Measurements from ENCODE around the gene MEF2B. TPM values are rescaled to one million over a fixed set of nuclear protein-coding genes. Genes with fewer than 3 reads are reported as not detected.
"Not testable (repeated sequence)": the region's sequence is repeated elsewhere in the genome, so short reads cannot be mapped to it uniquely, and the experiment has no call there.

Gene MEF2B
- total RNA-seq, 1 donor from 2014 or later, result not detected

DNA sequence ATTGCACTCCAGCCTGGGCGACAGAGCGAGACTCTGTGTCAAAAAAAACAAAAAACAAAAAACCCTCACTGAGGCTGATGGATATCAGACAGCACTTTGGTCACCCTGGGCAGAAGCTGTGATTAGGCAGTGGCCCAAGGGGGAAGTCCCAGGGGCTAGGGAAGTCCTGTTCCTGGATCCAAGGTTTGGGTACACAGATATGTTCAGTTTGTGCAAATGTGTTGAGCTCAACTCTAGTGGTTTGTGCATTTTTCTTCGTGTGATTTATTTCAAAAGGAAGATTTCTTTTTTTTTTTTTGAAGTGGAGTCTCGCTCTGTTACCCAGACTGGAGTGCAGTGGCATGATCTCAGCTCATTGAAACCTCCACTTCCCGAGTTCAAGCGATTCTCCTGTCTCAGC, 12.3 kb downstream of the MEF2B start:
- DNase-seq (ENCODE audit: extremely low read depth, low read depth, low spot score), result no peak

- no peak for DNase-seq (ENCODE audit: extremely low read depth, low read depth, low spot score)
Measured at GRCh38 chr19:19155495-19156219, 14.4 kb downstream of the MEF2B start.

GRCh38 chr19:19154768-19155494, 15.1 kb downstream of the MEF2B start:
- no peak for DNase-seq (ENCODE audit: extremely low read depth, low read depth, low spot score)

DNA sequence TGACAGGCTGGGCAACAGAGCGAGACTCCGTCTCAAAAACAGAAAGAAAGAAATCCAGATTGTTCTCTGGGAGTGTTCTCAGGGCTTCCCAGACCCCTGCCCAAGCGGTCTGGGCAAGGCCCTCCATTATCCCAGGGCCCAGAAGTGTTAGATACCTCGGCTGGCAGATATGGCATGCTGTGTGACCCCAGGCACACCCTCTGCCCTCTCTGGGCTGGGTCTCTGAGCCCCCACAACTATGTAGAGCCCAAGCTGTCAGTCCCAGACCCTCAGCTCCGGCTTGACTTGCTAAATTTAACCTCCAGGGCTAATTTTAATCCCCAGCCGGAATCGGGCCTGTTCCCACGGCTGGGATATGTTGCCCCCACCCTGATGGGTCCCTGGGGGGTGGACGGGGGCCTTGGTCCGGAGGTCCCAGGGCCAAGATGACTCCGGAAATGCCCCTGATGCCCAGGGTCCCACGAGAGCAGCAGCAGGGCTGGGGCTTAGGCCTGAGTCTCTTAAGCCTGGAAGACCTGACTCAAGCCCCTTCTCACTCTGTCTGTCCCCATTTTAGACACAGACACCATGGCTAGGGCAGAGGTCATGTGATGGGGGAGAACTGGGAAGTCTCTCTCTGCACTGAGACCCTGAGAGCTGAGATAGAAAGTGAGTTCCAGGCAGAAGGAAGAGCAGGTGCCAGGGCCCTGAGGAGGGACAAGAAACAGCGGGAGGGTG, 17.2 kb downstream of the MEF2B start:
- no peak for DNase-seq (ENCODE audit: extremely low read depth, low read depth, low spot score)

GRCh38 chr19:19151418-19151817, 18.6 kb downstream of the MEF2B start:
- DNase-seq (ENCODE audit: extremely low read depth, low read depth, low spot score), result no peak

- no peak for DNase-seq (ENCODE audit: extremely low read depth, low read depth, low spot score)
Measured at GRCh38 chr19:19149435-19149834, 20.6 kb downstream of the MEF2B start.

- DNase-seq (ENCODE audit: extremely low read depth, low read depth, low spot score), result not testable (repeated sequence)
Measured at GRCh38 chr19:19148504-19148903, 21.6 kb downstream of the MEF2B start.

DNA sequence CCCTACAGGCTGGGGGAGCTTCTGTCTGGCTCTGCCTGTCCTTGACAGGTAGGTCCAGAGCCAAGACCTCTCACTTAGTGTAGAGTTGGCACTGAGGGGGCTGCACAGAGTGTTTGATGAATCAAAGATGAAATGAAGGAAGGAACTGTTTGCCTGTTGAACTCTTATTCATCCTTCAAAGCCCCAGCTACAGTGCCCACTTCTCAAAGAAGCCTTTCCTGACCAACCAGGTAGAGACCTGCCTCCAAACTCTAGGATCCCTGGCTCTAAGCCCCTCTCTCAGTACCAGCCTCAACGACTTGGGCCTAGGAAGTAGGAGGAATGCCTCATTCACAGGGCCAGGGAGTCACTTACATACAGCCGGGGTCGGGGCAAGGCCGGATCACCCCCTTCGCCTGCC, 22.7 kb downstream of the MEF2B start:
- no peak for DNase-seq (ENCODE audit: extremely low read depth, low read depth, low spot score)

DNA sequence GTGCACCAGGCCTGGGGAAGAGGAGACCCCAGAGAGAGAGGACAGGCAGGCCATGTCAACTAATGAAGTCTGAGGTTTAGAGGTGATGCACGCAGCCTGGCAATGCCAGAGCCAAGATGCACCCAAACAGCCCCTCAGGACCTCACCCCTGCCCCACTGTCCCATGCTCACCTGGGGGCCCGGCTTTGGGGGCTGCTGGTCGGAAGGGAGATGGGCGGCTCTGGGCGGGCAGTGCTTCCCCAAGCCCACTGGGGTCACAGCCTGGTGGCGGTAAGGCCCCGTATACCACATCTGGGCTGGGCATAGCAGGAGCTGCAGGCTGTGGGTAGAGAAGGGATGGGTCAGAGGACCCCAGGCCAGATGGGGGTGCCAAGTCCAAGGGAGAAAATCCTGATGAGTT, 23.2 kb downstream of the MEF2B start:
- no peak for DNase-seq (ENCODE audit: extremely low read depth, low read depth, low spot score)

DNA sequence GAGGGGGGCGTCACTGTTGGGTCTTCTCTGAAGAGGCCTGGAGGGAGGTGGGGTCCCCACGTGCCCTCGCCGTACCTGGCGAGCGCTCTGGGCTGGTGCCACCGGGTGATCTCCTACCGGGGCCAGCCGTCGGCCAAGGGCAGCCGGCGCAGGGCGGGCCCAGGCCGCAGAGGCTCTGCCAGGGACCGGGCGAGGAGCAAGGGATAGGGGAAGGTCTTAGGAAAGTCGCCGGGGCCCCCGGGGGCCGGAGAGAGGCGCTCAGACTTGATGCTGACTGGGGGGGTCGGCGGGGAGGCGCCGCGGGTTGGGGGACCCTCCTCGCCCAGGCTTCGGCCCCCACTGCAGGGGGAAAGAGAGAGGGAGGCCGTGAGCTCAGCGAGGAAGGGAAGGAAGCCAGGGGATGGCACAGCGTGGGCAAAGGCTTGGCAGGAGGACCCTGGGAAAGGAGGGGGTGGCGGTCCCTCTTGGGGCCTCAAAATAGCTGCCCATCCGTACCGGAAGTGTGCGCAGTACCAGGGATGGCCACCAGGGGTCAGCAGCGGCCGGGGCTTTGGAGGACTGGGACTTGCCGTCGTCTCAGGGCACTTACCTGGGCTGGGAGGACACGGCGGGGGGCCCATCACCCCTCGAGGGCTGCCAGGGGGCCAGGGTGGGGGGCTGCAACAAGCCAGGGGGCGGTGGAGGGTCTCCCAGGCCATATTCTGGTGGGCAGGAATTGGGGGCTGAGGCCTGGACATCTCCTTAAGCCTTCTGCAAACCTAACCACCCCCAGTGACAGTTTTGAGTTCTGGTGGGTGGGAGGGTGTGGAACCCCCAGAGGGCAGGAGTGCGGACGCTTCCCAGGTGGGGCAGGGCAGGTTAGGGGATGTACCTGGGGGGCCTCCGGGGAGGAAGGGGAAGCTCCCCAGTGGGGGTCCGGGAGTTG, 24.1 kb downstream of the MEF2B start:
- no peak for DNase-seq (ENCODE audit: extremely low read depth, low read depth, low spot score)

DNA sequence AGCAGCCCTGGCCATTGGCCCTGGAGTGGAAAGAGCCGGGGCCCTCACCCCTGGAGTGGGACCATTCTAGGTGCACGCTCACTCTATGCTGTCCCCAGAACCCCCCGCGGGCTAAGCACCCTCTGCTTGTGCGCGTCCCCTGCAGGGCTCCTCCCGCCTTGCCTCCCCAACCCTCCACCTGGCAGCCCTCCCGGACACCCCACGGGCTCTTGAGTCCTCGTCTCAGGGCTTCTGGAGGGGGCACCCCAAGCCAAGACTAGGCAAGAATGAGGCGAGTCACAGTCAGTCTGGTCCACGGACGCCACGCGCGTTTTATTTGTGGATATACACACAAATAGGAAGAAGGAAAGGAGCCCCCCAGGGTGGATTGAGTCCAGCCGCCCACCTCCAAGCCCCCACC, 24.8 kb downstream of the MEF2B start:
- no peak for DNase-seq (ENCODE audit: extremely low read depth, low read depth, low spot score)

- no peak for DNase-seq (ENCODE audit: extremely low read depth, low read depth, low spot score)
Measured at GRCh38 chr19:19142347-19142746, 27.7 kb downstream of the MEF2B start.

GRCh38 chr19:19140476-19140875, 29.6 kb downstream of the MEF2B start:
- DNase-seq (ENCODE audit: extremely low read depth, low read depth, low spot score), result no peak

DNA sequence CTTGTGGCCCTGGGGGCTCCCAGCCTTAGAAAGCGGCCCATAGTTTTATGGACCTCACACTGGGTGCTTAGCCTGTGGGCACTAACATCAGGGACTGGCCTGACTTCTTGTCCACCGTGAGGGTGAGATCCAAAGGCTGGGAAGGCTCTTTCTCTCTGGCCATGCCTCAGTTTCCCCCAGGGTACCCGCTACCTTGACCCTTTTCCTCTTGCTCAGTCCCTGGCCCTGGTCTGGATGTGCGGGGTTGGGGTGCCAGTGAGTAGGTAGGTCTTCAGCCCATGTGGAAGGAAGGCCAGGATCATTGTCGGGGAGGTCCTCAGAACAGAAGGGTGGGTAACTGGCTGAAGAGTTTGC, 30.2 kb downstream of the MEF2B start:
- DNase-seq (ENCODE audit: extremely low read depth, low read depth, low spot score), result no peak

DNA sequence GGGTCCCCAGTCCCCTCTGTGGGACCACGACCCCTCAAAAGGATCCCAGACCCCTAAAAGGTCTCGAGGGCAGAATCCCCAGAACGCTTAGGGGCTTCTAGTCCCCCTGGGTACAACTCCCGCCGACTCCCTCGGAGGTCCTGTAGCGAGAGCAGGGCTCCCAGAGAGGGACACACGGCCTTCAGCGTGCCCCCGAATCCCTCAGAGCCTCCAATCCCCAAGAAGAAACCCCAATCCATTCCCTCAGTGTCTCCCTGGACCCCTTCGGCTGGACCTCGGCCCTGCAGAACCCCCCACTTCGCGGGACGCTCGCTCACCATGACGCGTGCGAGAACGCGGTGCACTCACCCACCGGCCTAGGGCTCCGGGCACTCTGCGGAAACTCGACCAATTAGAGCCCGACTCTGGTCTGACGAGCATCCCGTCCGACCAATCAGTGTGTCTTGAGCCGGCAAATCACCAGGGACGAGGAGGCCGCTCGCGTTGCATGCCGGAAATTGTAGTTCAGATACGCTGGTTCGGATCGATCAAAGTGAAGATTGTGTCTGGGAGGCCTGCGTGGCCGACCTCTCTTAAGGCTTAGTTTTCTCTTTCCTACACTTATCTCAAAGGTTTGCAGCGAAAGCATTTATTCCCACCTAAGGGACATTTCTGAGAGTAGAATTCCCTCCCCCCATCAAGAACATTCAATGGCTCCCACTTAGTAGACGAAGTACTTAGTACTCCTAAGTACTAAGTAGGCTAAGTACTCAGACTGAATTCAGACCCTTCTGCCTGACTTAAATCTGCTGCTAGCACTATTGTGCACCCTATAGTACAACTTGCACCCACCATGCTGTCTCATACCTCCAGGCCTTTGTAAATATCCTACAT, 31.7 kb downstream of the MEF2B start, which contains the start of gene TMEM161A:
TMEM161A (minus strand) TSS at position 370 of the 873 bp plus-strand sequence; CDS start at position 320, 50 bp downstream.
- DNase-seq (ENCODE audit: extremely low read depth, low read depth, low spot score), result peak; percentile 92

DNA sequence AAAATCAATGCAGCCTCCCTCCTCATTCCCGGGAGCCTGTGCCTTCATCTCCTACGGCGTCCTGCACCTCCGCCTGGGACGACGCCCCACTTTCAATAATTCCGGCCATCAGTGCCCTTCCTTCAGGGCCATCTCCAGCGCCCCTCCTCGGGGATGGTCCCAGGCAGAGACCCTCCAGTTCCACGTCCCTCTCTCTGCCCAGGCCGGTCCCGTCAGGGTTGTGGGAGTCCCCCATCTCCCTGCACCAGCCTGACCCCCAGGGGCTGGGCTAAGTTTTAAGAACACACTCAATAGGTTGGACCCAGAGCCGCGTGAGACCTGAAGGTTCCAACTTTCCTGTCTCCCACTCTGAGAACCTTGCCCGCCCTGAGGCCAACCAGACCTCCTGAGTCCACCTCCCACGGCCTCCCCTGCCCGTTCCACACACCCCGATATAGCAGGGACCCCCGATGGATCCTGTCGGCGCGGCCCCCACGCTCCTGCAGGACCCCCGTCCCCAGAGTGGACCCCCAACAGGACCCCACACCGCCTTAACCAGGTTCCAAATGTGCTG, 32.4 kb downstream of the MEF2B start:
- no peak for DNase-seq (ENCODE audit: extremely low read depth, low read depth, low spot score)

- DNase-seq (ENCODE audit: extremely low read depth, low read depth, low spot score), result not testable (repeated sequence)
Measured at GRCh38 chr19:19135713-19136112, 34.4 kb downstream of the MEF2B start.

- no peak for DNase-seq (ENCODE audit: extremely low read depth, low read depth, low spot score)
Measured at GRCh38 chr19:19134687-19135158, 35.3 kb downstream of the MEF2B start.

DNA sequence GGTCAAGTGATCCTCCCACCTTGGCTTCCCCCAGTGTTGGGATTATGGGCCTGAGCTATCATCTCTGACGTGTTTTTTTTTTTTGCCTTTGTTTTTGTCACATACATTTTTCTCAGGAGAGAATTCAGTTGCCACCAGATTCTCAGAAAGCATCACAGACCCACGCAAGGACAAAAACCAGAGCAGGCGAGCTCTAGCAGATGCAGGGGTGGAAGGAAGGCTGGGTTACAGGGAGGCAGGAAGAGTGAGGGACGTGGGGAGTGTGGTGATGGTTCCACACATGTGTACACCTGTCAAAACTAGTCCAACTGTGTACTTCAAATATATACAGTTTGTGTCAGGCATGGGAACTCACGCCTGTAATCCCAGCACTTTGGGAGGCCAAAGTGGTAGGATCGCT, 36.1 kb downstream of the MEF2B start:
- DNase-seq (ENCODE audit: extremely low read depth, low read depth, low spot score), result no peak
